K562 (cell line): ENCODE data around the gene FAM161A. TPM values are rescaled to one million over a fixed set of nuclear protein-coding genes. Genes with fewer than 3 reads are reported as not detected.
A peak's percentile ranks its signal among the peaks of the same experiment; 100 is the strongest.

Experiments
- ATAC-seq: fragments of 200-7000 bp; cut with Tn5 transposase; 3 replicates; pipeline ENCODE4 v1.9.1; 2020; ENCODE audit warnings: moderate library complexity
- Bru-seq: library from RNA; stranded (reverse); fragments of 400-500 nt; gene quantifications from one replicate; lab custom pipeline; 2021; lab: Mats Ljungman, UMichigan
- BruChase-seq, 2 experiments: library from RNA; stranded (reverse); fragments of 400-500 nt; gene quantifications; one replicate each; lab custom pipeline; 2021; lab: Mats Ljungman, UMichigan
- BruUV-seq: library from RNA; stranded (reverse); fragments of 400-500 nt; replicated peaks from 2 replicates; lab custom pipeline; 2021; lab: Mats Ljungman, UMichigan
- CTCF ChIA-PET: fragments of 300-600 bp; formaldehyde crosslinking; extraction: SDS; loops from one replicate; lab custom pipeline; 2021; ENCODE audit warnings: low intra/inter-chr PET ratio; lab: Yijun Ruan, JAX
- POLR2A ChIA-PET: fragments of 300-600, 350-650 bp; sonication (Branson Sonifier 250); formaldehyde crosslinking; extraction: SDS; loops from one replicate; lab custom pipeline; 2021; ENCODE audit warnings: antibody characterized with exemption, inconsistent platforms; lab: Yijun Ruan, JAX
- DNase-seq, 4 experiments: peaks; one replicate each; pipeline versions ENCODE4 v3.0.0 to v3.0.0-alpha.2; 2011 to 2018; ENCODE audit warnings: low spot score in 3 of 4, mixed read lengths in 3 of 4; ENCODE audit errors: extremely low read depth in 1 of 4
- FAIRE-seq: peaks from 2 replicates; lab custom pipeline; 2011; peaks lifted over from hg19 to GRCh38; lab: Jason Lieb, UNC
- H2AFZ ChIP-seq: 2 replicates; pipeline ENCODE4 v1.6.0; 2011; ENCODE audit warnings: low read depth, low read length, control low read depth, inconsistent platforms
- H3K27ac ChIP-seq: fragments of 200-600 bp; 3 replicates; pipeline ENCODE4 v1.8.0; 2011; ENCODE audit warnings: low read depth, mild to moderate bottlenecking, control low read depth, inconsistent platforms, low read length, moderate library complexity, mixed read lengths; ENCODE audit errors: extremely low read depth
- H3K27me3 ChIP-seq, 2 experiments: fragments of 300-600 bp in 1 of 2; 2 replicates in 1 of 2; 3 replicates in 1 of 2; pipeline versions ENCODE4 v1.6.0 to v1.8.0; 2011; ENCODE audit warnings: inconsistent platforms in 2 of 2, low read length in 2 of 2, mild to moderate bottlenecking in 1 of 2, mixed read lengths in 1 of 2, moderate library complexity in 1 of 2; ENCODE audit not compliant: control insufficient read depth in 2 of 2, insufficient read depth in 2 of 2
- H3K36me3 ChIP-seq: fragments of 300-600 bp; 3 replicates; pipeline ENCODE4 v1.8.0; 2011; ENCODE audit warnings: mild to moderate bottlenecking, low read length, inconsistent platforms; ENCODE audit not compliant: control insufficient read depth, insufficient read depth
- H3K4me1 ChIP-seq, 2 experiments: fragments of 200-600 bp in 1 of 2; replicated peaks in 1 of 2; 2 replicates in 1 of 2; 3 replicates in 1 of 2; pipeline versions ENCODE4 v1.5.1 to v1.8.0; 2011; ENCODE audit warnings: inconsistent platforms in 2 of 2, low read length in 2 of 2, mild to moderate bottlenecking in 1 of 2, mixed read lengths in 1 of 2, moderate library complexity in 1 of 2; ENCODE audit not compliant: control insufficient read depth in 2 of 2, insufficient read depth in 2 of 2
- H3K4me2 ChIP-seq: 2 replicates; pipeline ENCODE4 v1.6.1; 2011; ENCODE audit warnings: low read length, control low read depth, inconsistent platforms, mixed read lengths; ENCODE audit not compliant: insufficient read depth
- H3K4me3 ChIP-seq: fragments of 200-600 bp; sonication (generic), shearing (Covaris generic); 2 replicates; pipeline ENCODE4 v1.5.1; 2016; ENCODE audit warnings: control low read depth, inconsistent platforms
- H3K79me2 ChIP-seq: fragments of 200-600 bp; 3 replicates; pipeline ENCODE4 v1.8.0; 2011; ENCODE audit warnings: low read length, inconsistent platforms; ENCODE audit not compliant: control insufficient read depth, insufficient read depth
- H3K9ac ChIP-seq, 2 experiments: 2 replicates each; pipeline versions ENCODE4 v1.6.0 to v1.6.1; 2011; ENCODE audit warnings: low read depth in 2 of 2, low read length in 2 of 2, control low read depth in 1 of 2, inconsistent platforms in 1 of 2, mild to moderate bottlenecking in 1 of 2, mixed read lengths in 1 of 2; ENCODE audit not compliant: insufficient read depth in 1 of 2
- H3K9me1 ChIP-seq: one replicate; pipeline ENCODE4 v1.6.0; 2011; ENCODE audit warnings: inconsistent platforms, mild to moderate bottlenecking, low read length, moderate library complexity; ENCODE audit not compliant: control insufficient read depth, insufficient read depth
- H3K9me3 ChIP-seq: replicated peaks from 2 replicates; pipeline ENCODE4 v1.5.1; 2011; ENCODE audit warnings: low read depth, low read length, inconsistent platforms; ENCODE audit not compliant: control insufficient read depth, insufficient read depth
- H4K20me1 ChIP-seq: replicated peaks from 2 replicates; pipeline ENCODE4 v1.6.1; 2011; ENCODE audit warnings: low read length, inconsistent platforms, mixed read lengths; ENCODE audit not compliant: control insufficient read depth, insufficient read depth
- CREBBP ChIP-seq: IDR thresholded peaks from one replicate; pipeline ENCODE4 v1.6.1; 2012; ENCODE audit warnings: low read depth, mild to moderate bottlenecking, control low read depth, inconsistent platforms, low read length
- FOXP1 ChIP-seq: sonication (generic); formaldehyde crosslinking; IDR thresholded peaks from 2 replicates; pipeline ENCODE4 v1.8.0; 2022; ENCODE audit warnings: mild to moderate bottlenecking, missing genetic modification reagents
- HCFC1 ChIP-seq: IDR thresholded peaks from 2 replicates; pipeline ENCODE4 v1.6.1; 2012; ENCODE audit warnings: low read depth, low read length, improper control_type of control experiment
- KDM1A ChIP-seq, 2 experiments: fragments of 450-650 bp; IDR thresholded peaks; 2 replicates each; pipeline ENCODE4 v1.6.1; 2016; ENCODE audit warnings: mild to moderate bottlenecking in 2 of 2
- MBD2 ChIP-seq: sonication (generic); IDR thresholded peaks from 2 replicates; pipeline ENCODE4 v1.6.1; 2016; ENCODE audit warnings: low read depth, borderline replicate concordance
- MYNN ChIP-seq, 2 experiments: sonication (generic); formaldehyde crosslinking in 1 of 2; IDR thresholded peaks; 2 replicates each; pipeline versions ENCODE4 v1.5.0 to v1.6.1; 2016 to 2020; ENCODE audit warnings: antibody characterized with exemption in 1 of 2, missing genetic modification reagents in 1 of 2
- NFIX ChIP-seq: fragments of 250-450 bp; sonication (Bioruptor Pico); IDR thresholded peaks from 2 replicates; pipeline ENCODE4 v1.4.0; 2020; ENCODE audit warnings: low read depth, mild to moderate bottlenecking, moderate library complexity
- NFXL1 ChIP-seq: fragments of 450-650 bp; formaldehyde crosslinking; IDR thresholded peaks from 2 replicates; pipeline ENCODE4 v1.4.0; 2021; ENCODE audit warnings: mild to moderate bottlenecking
- NRF1 ChIP-seq, 2 experiments: fragments of 450-650 bp; IDR thresholded peaks in 1 of 2; conservative IDR thresholded peaks in 1 of 2; 2 replicates each; pipeline ENCODE4 v1.6.1; 2014; ENCODE audit warnings: mild to moderate bottlenecking in 2 of 2
- POLR2A ChIP-seq: fragments of 450-650 bp; conservative IDR thresholded peaks from 2 replicates; pipeline ENCODE4 v1.6.1; 2016
- RB1 ChIP-seq: fragments of 450-650 bp; IDR thresholded peaks from 2 replicates; pipeline ENCODE4 v1.6.1; 2017; ENCODE audit warnings: low read depth, mild to moderate bottlenecking
- RCOR1 ChIP-seq, 2 experiments: IDR thresholded peaks; 2 replicates each; pipeline ENCODE4 v1.6.1; 2012; ENCODE audit warnings: low read depth in 2 of 2, low read length in 2 of 2, borderline replicate concordance in 1 of 2, improper control_type of control experiment in 1 of 2
- TARDBP ChIP-seq: fragments of 450-650 bp; IDR thresholded peaks from 2 replicates; pipeline ENCODE4 v1.6.1; 2016
- ZEB2 ChIP-seq: fragments of 450-650 bp; IDR thresholded peaks from 2 replicates; pipeline ENCODE4 v1.6.1; 2016
- ZNF655 ChIP-seq: fragments of 250-450 bp; sonication (Bioruptor Pico); IDR thresholded peaks from 2 replicates; pipeline ENCODE4 v1.5.0; 2021
- ZNF766 ChIP-seq: fragments of 200-800 bp; sonication (Bioruptor generic); conservative IDR thresholded peaks from 2 replicates; pipeline ENCODE4 v1.6.1; 2016; ENCODE audit warnings: missing genetic modification characterization, missing compliant biosample characterization
- WGBS: fragments of 100-300 bp; shearing (Covaris generic); methylation state at CpG from one replicate; pipeline ENCODE4 v1.1.6; 2016; ENCODE audit warnings: low coverage, mixed read lengths; ENCODE audit not compliant: insufficient coverage; ENCODE audit errors: missing lambda C conversion rate; 5-methylcytosine and 5-hydroxymethylcytosine counted together
- in situ Hi-C: fragments of 300-500 bp; cut with MboI; formaldehyde crosslinking; loops from 4 replicates; pipeline ENCODE4 v1.15.0; 2018; ENCODE audit warnings: inconsistent platforms, mixed read lengths
- intact Hi-C: fragments of 100-400 bp; cut with micrococcal nuclease; formaldehyde crosslinking; loops from 2 replicates; pipeline ENCODE4 v1.14.2; 2022
- long read RNA-seq, 3 experiments: library from polyadenylated mRNA in 2 of 3; library from RNA in 1 of 3; unstranded in 2 of 3; stranded (forward) in 1 of 3; transcript quantifications; one replicate each; pipeline ENCODE4 v2.0.0, GENCODE V29; 2019 to 2022
- polyA minus RNA-seq, 3 experiments: library from RNA; depleted of rRNA, polyadenylated mRNA; stranded (reverse); fragments of >200 nt; gene quantifications; 2 replicates each; pipeline ENCODE4 v1.2.3, GENCODE V29; 2011
- polyA plus RNA-seq, 8 experiments: library from polyadenylated mRNA; depleted of rRNA in 4 of 8; stranded (reverse) in 5 of 8; unstranded in 3 of 8; fragments of >200 nt; fragmentation: Nextera tagmentation in 2 of 8; fragmentation: Illumina TruSeq in 1 of 8; extraction: Ambion mirVana in 2 of 8; extraction: Trizol in 1 of 8; gene quantifications; 2 replicates each; pipeline versions ENCODE4 v1.2.1 to v1.2.3, GENCODE V29; 2011 to 2014; ENCODE audit warnings: inconsistent platforms in 1 of 8, missing spikeins in 1 of 8
- total RNA-seq, 7 experiments: library from RNA; depleted of rRNA in 6 of 7; stranded (reverse); fragments of >200 nt in 6 of 7; fragmentation: Illumina TruSeq in 2 of 7; extraction: Trizol in 2 of 7; gene quantifications; 2 replicates each; pipeline versions ENCODE4 v1.2.1 to v1.2.3, GENCODE V29; 2011 to 2021; ENCODE audit warnings: low replicate concordance in 1 of 7
- TF ChIP-seq, protein P1 (sequence below): fragments of 450-650 bp; conservative IDR thresholded peaks from 2 replicates; pipeline ENCODE4 v1.6.1; 2016; ENCODE audit warnings: missing genetic modification characterization, low read depth, mild to moderate bottlenecking, missing compliant biosample characterization, moderate library complexity

FAM161A gene
- total RNA-seq (2011; cell fraction: chromatin; rRNA removed; ENCODE audit: low replicate concordance), result 0.53 and 2.1 TPM in 2 replicates
- total RNA-seq (2011; cell fraction: nucleolus; rRNA removed), result 0.33 and 0.66 TPM in 2 replicates
- 0.46 and 0.59 TPM in 2 replicates for total RNA-seq (2011; cell fraction: nucleoplasm; rRNA removed)
- total RNA-seq (2014; rRNA removed) (0.27 and 0.82 TPM in 2 replicates), total RNA-seq (2014; rRNA removed; fragmentation: Illumina TruSeq; extraction: Trizol) (1.4 and 1.6 TPM in 2 replicates), total RNA-seq (2015; rRNA removed; fragmentation: Illumina TruSeq; extraction: Trizol) (1.0 and 1.4 TPM in 2 replicates), total RNA-seq (2021) (0.72 and 0.80 TPM in 2 replicates), polyA plus RNA-seq (2011; rRNA removed) (0.35 and 0.45 TPM in 2 replicates), polyA plus RNA-seq (2014; fragmentation: Illumina TruSeq; extraction: Trizol) (1.00 and 1.0 TPM in 2 replicates), polyA plus RNA-seq (2014; fragmentation: Nextera tagmentation; extraction: Ambion mirVana) (under 1 TPM; 0.29 to 0.39 TPM), polyA plus RNA-seq (2014; rRNA removed) (0.63 and 1.3 TPM in 2 replicates), polyA minus RNA-seq (2011; rRNA and poly(A)+ RNA removed) (0.46 and 0.51 TPM in 2 replicates), Bru-seq, nascent RNA (percentile 37 among the genes with signal in this experiment), BruChase-seq, experiment 1, labeled RNA remaining after a 2-hour chase (percentile 36 among the genes with signal in this experiment), BruChase-seq, experiment 2, labeled RNA remaining after a 6-hour chase (percentile 44 among the genes with signal in this experiment)
- polyA plus RNA-seq (2011; cell fraction: cytosol; rRNA removed), result 0.04 and 0.15 TPM in 2 replicates
- 0.37 and 0.58 TPM in 2 replicates for polyA plus RNA-seq (2011; cell fraction: nucleus; rRNA removed)
- polyA plus RNA-seq (2012), result 0.40 and 0.57 TPM in 2 replicates
- not detected in 2 replicates for polyA minus RNA-seq (2011; cell fraction: cytosol; rRNA and poly(A)+ RNA removed)
- polyA minus RNA-seq (2011; cell fraction: nucleus; rRNA and poly(A)+ RNA removed), result 0.40 and 0.67 TPM in 2 replicates
- long read RNA-seq, experiment 1, result 0 reads
- long read RNA-seq, experiment 2, result 0 reads
- long read RNA-seq, experiment 3, result 0 reads

- peak within 1 kb of the TSS; percentile 96 for H3K4me2 ChIP-seq
- peak; percentile 11 for FAIRE-seq
- no TSS peak for BruUV-seq
- peak within 1 kb of the TSS; percentile 69 to 93 for H3K9ac ChIP-seq
- intact Hi-C loops, result no loop called here
- WGBS, result under 1% methylated on average over 43 of the region's 50 CpGs
- H3K9me1 ChIP-seq, result peaks cover 4% of the 10 kb centered on the region
- ChIA-PET CTCF (no interaction called here), POLR2A (interaction anchor here (0.6 to 1.7 kb wide), 4 partner anchors 13 to 152 kb away, joined by 3 to 6 read pairs (median 5); no protein-coding TSS in a partner anchor)
- DNase-seq, result peak; percentile 75 to 83 (median 76)
- peaks cover 0 to 2% of the 10 kb centered on the region in 2 experiments; a peak in 1 of 5 replicates for H3K27me3 ChIP-seq
- H3K36me3 ChIP-seq, result no peaks in the 10 kb centered on the region
- H4K20me1 ChIP-seq, result no peaks in the 10 kb centered on the region
- in situ Hi-C loops, result no loop called here
- peak within 1 kb of the TSS; percentile 100 for H2AFZ ChIP-seq
- H3K4me1 ChIP-seq, result peaks cover 0 to 14% of the 10 kb centered on the region in 2 experiments; a peak in 3 of 5 replicates
- H3K79me2 ChIP-seq, result no peaks in the 10 kb centered on the region
- ATAC-seq, result peak; percentile 92
- H3K4me3 ChIP-seq, result peak within 1 kb of the TSS; percentile 80
- no peaks in the 10 kb centered on the region for H3K9me3 ChIP-seq
- H3K27ac ChIP-seq, result peak within 1 kb of the TSS; percentile 41; the same call in 2 of the 3 replicates
- TF ChIP-seq TARDBP (peak; percentile 55; the same call in 1 of the 2 replicates), ZEB2 (no peak), NRF1 (conservative IDR thresholded peaks at IDR 0.05 in 1 of 2, IDR thresholded peaks at IDR 0.05 in 1 of 2) (peak; percentile 92 to 93), KDM1A (IDR thresholded peaks at IDR 0.05) (no peak), MBD2 (no peak), POLR2A (no peak), FOXP1 (no peak), CREBBP (no peak), ZNF766 (CRISPR knock-in tag) (no peak), ZNF655 (CRISPR knock-in tag) (no peak), HCFC1 (peak; percentile 17; the same call in 1 of the 2 replicates), RCOR1 (IDR thresholded peaks at IDR 0.05; ENCODE audit: borderline replicate concordance in 1 of 2, low read depth in 2 of 2, low read length in 2 of 2) (0 out of 4 replicates have a peak, but pooled peaks of 1 of the 2 experiments have one; percentile 1), RB1 (peak; percentile 66), NFIX (CRISPR knock-in tag) (no peak), MYNN (IDR thresholded peaks at IDR 0.05) (peak; percentile 36; the same call in 1 of the 2 replicates), MYNN (CRISPR knock-in tag; IDR thresholded peaks at IDR 0.05) (no peak), NFXL1 (CRISPR knock-in tag) (no peak)
- TF ChIP-seq, protein P1, sequence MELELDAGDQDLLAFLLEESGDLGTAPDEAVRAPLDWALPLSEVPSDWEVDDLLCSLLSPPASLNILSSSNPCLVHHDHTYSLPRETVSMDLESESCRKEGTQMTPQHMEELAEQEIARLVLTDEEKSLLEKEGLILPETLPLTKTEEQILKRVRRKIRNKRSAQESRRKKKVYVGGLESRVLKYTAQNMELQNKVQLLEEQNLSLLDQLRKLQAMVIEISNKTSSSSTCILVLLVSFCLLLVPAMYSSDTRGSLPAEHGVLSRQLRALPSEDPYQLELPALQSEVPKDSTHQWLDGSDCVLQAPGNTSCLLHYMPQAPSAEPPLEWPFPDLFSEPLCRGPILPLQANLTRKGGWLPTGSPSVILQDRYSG (tag), result no peak
These were observed at the start of gene FAM161A for GRCh38 chr2:61853847-61854563. TSS of gene FAM161A (minus strand) at chr2:61854060. CDS start at chr2:61854041, 19 bp downstream.
